Astrocyte (in vitro differentiated cells and primary cell): ENCODE measurements around the gene LRRC42. TPM values are rescaled to one million over a fixed set of nuclear protein-coding genes. Genes with fewer than 3 reads are reported as not detected.
"Not testable (repeated sequence)": the region's sequence is repeated elsewhere in the genome, so short reads cannot be mapped to it uniquely, and the experiment has no call there.

Source experiments
- DNase-seq: peaks from one replicate; pipeline ENCODE4 v3.0.0-alpha.2; 2010; ENCODE audit warnings: low read depth
- FAIRE-seq: peaks from 2 replicates; lab custom pipeline; 2011; peaks lifted over from hg19 to GRCh38; lab: Jason Lieb, UNC
- H2AFZ ChIP-seq: 2 replicates; pipeline ENCODE4 v1.6.0; 2012; ENCODE audit warnings: low read depth, low read length, inconsistent platforms
- H3K27ac ChIP-seq: 2 replicates; pipeline ENCODE4 v1.5.1; 2011; ENCODE audit warnings: low read depth, low read length, inconsistent platforms
- H3K27me3 ChIP-seq: 2 replicates; pipeline ENCODE4 v1.6.0; 2011; ENCODE audit warnings: low read length, inconsistent platforms; ENCODE audit not compliant: insufficient read depth
- H3K36me3 ChIP-seq: 2 replicates; pipeline ENCODE4 v1.5.1; 2011; ENCODE audit warnings: low read length, inconsistent platforms; ENCODE audit not compliant: insufficient read depth
- H3K4me1 ChIP-seq: 2 replicates; pipeline ENCODE4 v1.5.1; 2011; ENCODE audit warnings: low read length, inconsistent platforms; ENCODE audit not compliant: insufficient read depth
- H3K4me2 ChIP-seq: 2 replicates; pipeline ENCODE4 v1.6.0; 2012; ENCODE audit warnings: low read length, inconsistent platforms
- H3K4me3 ChIP-seq: 2 replicates; pipeline ENCODE4 v1.5.1; 2011; ENCODE audit warnings: low read depth, mild to moderate bottlenecking, low read length, inconsistent platforms; ENCODE audit not compliant: insufficient read depth
- H3K79me2 ChIP-seq: 2 replicates; pipeline ENCODE4 v1.6.0; 2012; ENCODE audit warnings: mild to moderate bottlenecking, low read length, inconsistent platforms; ENCODE audit not compliant: insufficient read depth
- H3K9ac ChIP-seq: 2 replicates; pipeline ENCODE4 v1.6.0; 2012; ENCODE audit warnings: mild to moderate bottlenecking, low read length, inconsistent platforms
- H3K9me3 ChIP-seq: 2 replicates; pipeline ENCODE4 v1.5.1; 2012; ENCODE audit warnings: low read depth, mild to moderate bottlenecking, low read length, inconsistent platforms; ENCODE audit not compliant: insufficient read depth
- H4K20me1 ChIP-seq: 2 replicates; pipeline ENCODE4 v1.6.0; 2012; ENCODE audit warnings: low read length, inconsistent platforms; ENCODE audit not compliant: insufficient read depth
- H3K27ac Mint-ChIP-seq: one replicate; pipeline ENCODE4 v1.8.0; 2021; ENCODE audit warnings: mild to moderate bottlenecking, mixed read lengths; ENCODE audit not compliant: unreplicated experiment
- H3K27me3 Mint-ChIP-seq: one replicate; pipeline ENCODE4 v1.8.0; 2021; ENCODE audit warnings: low read depth, mixed read lengths; ENCODE audit not compliant: unreplicated experiment
- H3K36me3 Mint-ChIP-seq: one replicate; pipeline ENCODE4 v1.8.0; 2021; ENCODE audit warnings: low read depth, mixed read lengths; ENCODE audit not compliant: unreplicated experiment
- H3K4me1 Mint-ChIP-seq: one replicate; pipeline ENCODE4 v1.8.0; 2021; ENCODE audit warnings: low read depth, mixed read lengths; ENCODE audit not compliant: unreplicated experiment
- H3K4me3 Mint-ChIP-seq: one replicate; pipeline ENCODE4 v1.8.0; 2021; ENCODE audit warnings: mild to moderate bottlenecking, moderate library complexity, mixed read lengths; ENCODE audit not compliant: unreplicated experiment
- H3K9me3 Mint-ChIP-seq: one replicate; pipeline ENCODE4 v1.8.0; 2021; ENCODE audit warnings: mild to moderate bottlenecking, mixed read lengths; ENCODE audit not compliant: unreplicated experiment
- CTCF ChIP-seq: IDR thresholded peaks from 2 replicates; pipeline ENCODE4 v1.5.1; 2011; ENCODE audit warnings: low read depth, mild to moderate bottlenecking, inconsistent platforms, low read length, moderate library complexity; ENCODE audit not compliant: insufficient read depth
- EZH2 ChIP-seq: IDR thresholded peaks from 2 replicates; pipeline ENCODE4 v1.6.1; 2012; ENCODE audit warnings: mild to moderate bottlenecking, low read length, inconsistent platforms; ENCODE audit not compliant: insufficient read depth
- total RNA-seq: library from RNA; stranded (reverse); gene quantifications from 2 replicates; pipeline ENCODE4 v1.2.1, GENCODE V29; 2021

The LRRC42 gene
- total RNA-seq, 1 donor from 2014 or later = 54.6 TPM

GRCh38 chr1:53967409-53968124 is 21.4 kb downstream of the LRRC42 start:
- no peak overlapping the region for H3K27ac Mint-ChIP-seq
- Histone ChIP-seq H3K9ac (no peak overlapping the region), H3K27me3 (no peaks in the 10 kb centered on the region), H3K9me3 (no peaks in the 10 kb centered on the region), H3K79me2 (no peaks in the 10 kb centered on the region), H4K20me1 (peaks cover 11% of the 10 kb centered on the region), H3K36me3 (peaks cover 38% of the 10 kb centered on the region), H3K4me1 (peaks cover 12% of the 10 kb centered on the region), H3K4me2 (no peak overlapping the region), H3K4me3 (no peak overlapping the region), H2AFZ (no peak overlapping the region), H3K27ac (no peak overlapping the region)
- TF ChIP-seq CTCF (no peak), EZH2 (no peak)
- H3K27me3 Mint-ChIP-seq = no peaks in the 10 kb centered on the region
- H3K9me3 Mint-ChIP-seq = no peaks in the 10 kb centered on the region
- H3K4me3 Mint-ChIP-seq = no peak overlapping the region
- DNase-seq (no peak), FAIRE-seq (no peak)
- H3K4me1 Mint-ChIP-seq = peaks cover 14% of the 10 kb centered on the region
- H3K36me3 Mint-ChIP-seq = peaks cover 23% of the 10 kb centered on the region

- H3K27ac ChIP-seq = no peak overlapping the region
- no peaks in the 10 kb centered on the region for H3K79me2 ChIP-seq
- H3K36me3 Mint-ChIP-seq = peaks cover 23% of the 10 kb centered on the region
- H3K4me1 ChIP-seq = peaks cover 12% of the 10 kb centered on the region
- no peak overlapping the region for H3K9ac ChIP-seq
- no peaks in the 10 kb centered on the region for H3K27me3 Mint-ChIP-seq
- DNase-seq (no peak), FAIRE-seq (no peak)
- H3K4me3 Mint-ChIP-seq = no peak overlapping the region
- H3K4me2 ChIP-seq = no peak overlapping the region
- H4K20me1 ChIP-seq = peaks cover 6% of the 10 kb centered on the region
- TF ChIP-seq CTCF = no peak
- TF ChIP-seq EZH2 = no peak
- H3K36me3 ChIP-seq = peaks cover 34% of the 10 kb centered on the region
- H3K27ac Mint-ChIP-seq = no peak overlapping the region
- H3K27me3 ChIP-seq = no peaks in the 10 kb centered on the region
- H3K9me3 ChIP-seq = no peaks in the 10 kb centered on the region
- no peaks in the 10 kb centered on the region for H3K9me3 Mint-ChIP-seq
- H2AFZ ChIP-seq = no peak overlapping the region
- no peak overlapping the region for H3K4me3 ChIP-seq
- H3K4me1 Mint-ChIP-seq = peaks cover 14% of the 10 kb centered on the region
Observed at GRCh38 chr1:53968125-53968513, 22.0 kb downstream of the LRRC42 start.

- peaks cover 26% of the 10 kb centered on the region for H3K36me3 Mint-ChIP-seq
- H3K27me3 ChIP-seq, H3K27ac Mint-ChIP-seq, H3K4me1 Mint-ChIP-seq, H3K4me3 ChIP-seq, H3K79me2 ChIP-seq, DNase-seq, H3K9me3 ChIP-seq, H3K27ac ChIP-seq, H3K4me2 ChIP-seq, H3K4me3 Mint-ChIP-seq, H4K20me1 ChIP-seq, H2AFZ ChIP-seq, H3K9ac ChIP-seq, FAIRE-seq, H3K9me3 Mint-ChIP-seq, H3K27me3 Mint-ChIP-seq: not testable (repeated sequence)
- peaks cover 32% of the 10 kb centered on the region for H3K36me3 ChIP-seq
- peaks cover 12% of the 10 kb centered on the region for H3K4me1 ChIP-seq
Observed at GRCh38 chr1:53969323-53969722, 23.2 kb downstream of the LRRC42 start.
